GM06990 (cell line): ENCODE data around the gene SYN1.

Experiments
- DNase-seq: peaks from one replicate; pipeline ENCODE4 v3.0.0-alpha.2; 2011; ENCODE audit not compliant: insufficient read length; ENCODE audit errors: extremely low read depth
- H3K27me3 ChIP-seq: replicated peaks from 2 replicates; pipeline ENCODE4 v1.6.0; 2011; ENCODE audit warnings: low read length; ENCODE audit not compliant: control insufficient read depth, insufficient read depth
- H3K36me3 ChIP-seq: 2 replicates; pipeline ENCODE4 v1.5.1; 2011; ENCODE audit warnings: low read length; ENCODE audit not compliant: control insufficient read depth, insufficient read depth
- H3K4me3 ChIP-seq: replicated peaks from 2 replicates; pipeline ENCODE4 v1.5.1; 2011; ENCODE audit warnings: low read depth, mild to moderate bottlenecking, control low read depth, low read length
- CTCF ChIP-seq: IDR thresholded peaks from 2 replicates; pipeline ENCODE4 v1.5.1; 2011; ENCODE audit warnings: low read length, control low read depth, mild to moderate bottlenecking, inconsistent platforms; ENCODE audit not compliant: insufficient read depth, poor library complexity, severe bottlenecking

Gene SYN1

GRCh38 chrX:47620303-47620685 is 637 bp upstream of the SYN1 start:
- no peaks in the 10 kb centered on the region for H3K36me3 ChIP-seq
- DNase-seq = no peak
- no peaks in the 10 kb centered on the region for H3K27me3 ChIP-seq
- no peak for TF ChIP-seq CTCF
- H3K4me3 ChIP-seq = no peak overlapping the region

GRCh38 chrX:47618923-47619485 is 653 bp downstream of the SYN1 start:
- Histone ChIP-seq H3K4me3 (peak overlapping the region; percentile 56), H3K36me3 (no peaks in the 10 kb centered on the region), H3K27me3 (no peaks in the 10 kb centered on the region)
- TF ChIP-seq CTCF = no peak
- no peak for DNase-seq

GRCh38 chrX:47614618-47615017 is 5.0 kb downstream of the SYN1 start:
- no peak for TF ChIP-seq CTCF
- no peak for DNase-seq
- no peaks in the 10 kb centered on the region for H3K36me3 ChIP-seq
- H3K4me3 ChIP-seq = no peak overlapping the region
- no peaks in the 10 kb centered on the region for H3K27me3 ChIP-seq

GRCh38 chrX:47613082-47613481 is 6.6 kb downstream of the SYN1 start:
- TF ChIP-seq CTCF = no peak
- Histone ChIP-seq H3K27me3 (no peaks in the 10 kb centered on the region), H3K4me3 (no peak overlapping the region), H3K36me3 (no peaks in the 10 kb centered on the region)
- DNase-seq = no peak

GRCh38 chrX:47612418-47612817 is 7.2 kb downstream of the SYN1 start:
- Histone ChIP-seq H3K4me3 (no peak overlapping the region), H3K27me3 (no peaks in the 10 kb centered on the region), H3K36me3 (no peaks in the 10 kb centered on the region)
- no peak for TF ChIP-seq CTCF
- no peak for DNase-seq

GRCh38 chrX:47611926-47612325 is 7.7 kb downstream of the SYN1 start:
- Histone ChIP-seq H3K4me3 (no peak overlapping the region), H3K27me3 (no peaks in the 10 kb centered on the region), H3K36me3 (no peaks in the 10 kb centered on the region)
- no peak for DNase-seq
- no peak for TF ChIP-seq CTCF
